Measurements from ENCODE around the gene AMPD3.

The AMPD3 gene

DNA sequence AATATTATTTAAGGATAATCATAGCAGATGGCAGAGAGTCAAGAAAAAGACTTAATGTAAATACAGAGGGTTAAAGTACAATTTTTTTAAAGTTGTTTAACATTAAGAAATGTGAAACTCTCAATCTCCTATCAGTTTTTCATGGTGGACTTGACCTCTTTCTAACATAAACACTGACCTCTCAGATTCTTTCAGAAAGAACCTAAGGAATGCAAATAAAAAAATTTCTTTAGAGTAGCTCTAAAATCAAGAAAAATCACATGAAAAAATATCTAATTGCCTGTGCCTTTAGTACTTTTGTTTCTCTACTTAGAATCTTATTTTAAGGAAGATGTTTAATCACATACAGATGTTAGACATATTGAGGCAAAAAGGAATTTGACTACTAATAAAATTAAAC lies 73.1 kb downstream of the AMPD3 start:
- TF ChIP-seq, protein P1, sequence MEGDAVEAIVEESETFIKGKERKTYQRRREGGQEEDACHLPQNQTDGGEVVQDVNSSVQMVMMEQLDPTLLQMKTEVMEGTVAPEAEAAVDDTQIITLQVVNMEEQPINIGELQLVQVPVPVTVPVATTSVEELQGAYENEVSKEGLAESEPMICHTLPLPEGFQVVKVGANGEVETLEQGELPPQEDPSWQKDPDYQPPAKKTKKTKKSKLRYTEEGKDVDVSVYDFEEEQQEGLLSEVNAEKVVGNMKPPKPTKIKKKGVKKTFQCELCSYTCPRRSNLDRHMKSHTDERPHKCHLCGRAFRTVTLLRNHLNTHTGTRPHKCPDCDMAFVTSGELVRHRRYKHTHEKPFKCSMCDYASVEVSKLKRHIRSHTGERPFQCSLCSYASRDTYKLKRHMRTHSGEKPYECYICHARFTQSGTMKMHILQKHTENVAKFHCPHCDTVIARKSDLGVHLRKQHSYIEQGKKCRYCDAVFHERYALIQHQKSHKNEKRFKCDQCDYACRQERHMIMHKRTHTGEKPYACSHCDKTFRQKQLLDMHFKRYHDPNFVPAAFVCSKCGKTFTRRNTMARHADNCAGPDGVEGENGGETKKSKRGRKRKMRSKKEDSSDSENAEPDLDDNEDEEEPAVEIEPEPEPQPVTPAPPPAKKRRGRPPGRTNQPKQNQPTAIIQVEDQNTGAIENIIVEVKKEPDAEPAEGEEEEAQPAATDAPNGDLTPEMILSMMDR (IDR thresholded peaks at IDR 0.05; ENCODE audit: insufficient read depth, low read length, missing control alignments): no peak
- no peak overlapping the region for H3K4me3 ChIP-seq (ENCODE audit: low read depth, low read length)
- POLR2A ChIA-PET: interaction anchor here (0.6 to 1.2 kb wide), 2 partner anchors 142 to 165 kb away, joined by 3 read pairs; partner anchors contain the start of gene IRAG1
- CTCF ChIA-PET: interaction anchor here (0.7 to 2.4 kb wide), 4 partner anchors 11 to 44 kb away, joined by 3 to 20 read pairs (median 3); partner anchors contain the start of gene RNF141
- DNase-seq (ENCODE audit: low read depth, low spot score): no peak

DNA sequence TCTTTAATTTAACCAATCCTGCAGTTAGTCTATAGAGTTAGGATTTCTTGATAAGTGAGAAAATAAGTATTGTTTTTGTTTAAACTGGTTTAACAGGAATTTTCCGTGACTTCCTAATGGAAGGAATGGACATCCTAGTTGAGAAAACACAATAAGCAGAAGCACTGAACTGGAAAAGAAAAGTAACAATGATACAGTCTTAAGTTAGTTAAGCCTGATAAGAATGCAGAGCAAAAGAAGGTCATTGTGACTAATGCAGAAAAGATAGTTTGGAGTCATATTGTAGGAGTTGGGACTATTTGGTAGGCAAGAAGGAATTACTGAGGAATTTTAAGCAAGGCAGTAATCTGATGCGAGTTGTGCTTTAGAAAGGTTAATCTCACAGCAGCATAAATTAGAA lies 74.2 kb downstream of the AMPD3 start:
- CTCF ChIA-PET: interaction anchor here (1.0 to 2.4 kb wide), 2 partner anchors 12 kb away, joined by 3 to 20 read pairs; partner anchors contain the start of gene RNF141
- TF ChIP-seq, protein P1 (IDR thresholded peaks at IDR 0.05; ENCODE audit: insufficient read depth, low read length, missing control alignments): no peak
- no peak overlapping the region for H3K4me3 ChIP-seq (ENCODE audit: low read depth, low read length)
- POLR2A ChIA-PET: no interaction called here
- no peak for DNase-seq (ENCODE audit: low read depth, low spot score)

DNA sequence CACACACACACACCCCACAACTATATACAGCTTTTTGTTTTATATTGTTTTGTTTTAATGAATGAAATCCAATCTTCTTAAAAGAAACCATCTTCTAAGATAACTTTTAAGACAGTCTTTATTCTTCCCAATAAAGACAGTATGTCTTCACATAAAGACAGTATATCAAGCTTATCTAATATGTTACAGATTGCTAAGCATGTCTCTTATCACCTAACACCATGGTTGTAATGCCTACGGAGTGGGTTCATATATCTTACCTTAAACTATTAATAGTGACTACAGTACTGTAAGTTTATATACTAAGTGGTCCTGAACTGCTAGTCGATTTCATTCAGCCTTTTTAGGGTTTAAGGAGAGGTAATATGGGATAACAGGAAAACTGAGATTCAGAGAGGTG lies 77.5 kb downstream of the AMPD3 start:
- ChIA-PET POLR2A (interaction anchor here (1.5 kb wide), 1 partner anchor 8 kb away, joined by 5 read pairs; the partner anchor contains the start of gene RNF141), CTCF (interaction anchor here (1.1 to 5.4 kb wide), 2 partner anchors 9 to 128 kb away, joined by 3 to 57 read pairs; partner anchors contain the start of gene RNF141)
- H3K4me3 ChIP-seq (ENCODE audit: low read depth, low read length): no peak overlapping the region
- TF ChIP-seq, protein P1 (IDR thresholded peaks at IDR 0.05; ENCODE audit: insufficient read depth, low read length, missing control alignments): no peak
- no peak for DNase-seq (ENCODE audit: low read depth, low spot score)

DNA sequence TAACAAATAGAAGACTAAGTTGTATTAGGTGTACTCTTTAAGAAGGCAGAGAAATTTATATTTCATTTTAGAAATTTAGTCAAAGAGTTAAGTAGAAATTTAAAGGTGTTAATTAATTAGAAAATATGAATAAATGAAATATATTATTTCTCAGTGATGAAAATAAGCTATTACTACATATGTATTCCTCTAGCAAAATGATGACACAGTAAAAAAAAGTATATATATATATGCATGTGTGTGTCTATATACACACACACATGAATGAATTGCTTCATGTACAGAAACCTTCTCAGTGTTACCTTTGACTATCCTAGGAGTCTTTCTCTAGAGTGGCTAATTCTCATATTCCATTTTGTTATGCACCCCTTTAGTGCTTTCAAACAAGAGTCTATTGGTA lies 78.3 kb downstream of the AMPD3 start:
- H3K4me3 ChIP-seq (ENCODE audit: low read depth, low read length): no peak overlapping the region
- TF ChIP-seq, protein P1 (IDR thresholded peaks at IDR 0.05; ENCODE audit: insufficient read depth, low read length, missing control alignments): no peak
- ChIA-PET POLR2A (no interaction called here), CTCF (interaction anchor here (1.1 to 5.4 kb wide), 4 partner anchors 9 to 129 kb away, joined by 3 to 57 read pairs (median 5); partner anchors contain the start of gene RNF141)
- DNase-seq (ENCODE audit: low read depth, low spot score): no peak

DNA sequence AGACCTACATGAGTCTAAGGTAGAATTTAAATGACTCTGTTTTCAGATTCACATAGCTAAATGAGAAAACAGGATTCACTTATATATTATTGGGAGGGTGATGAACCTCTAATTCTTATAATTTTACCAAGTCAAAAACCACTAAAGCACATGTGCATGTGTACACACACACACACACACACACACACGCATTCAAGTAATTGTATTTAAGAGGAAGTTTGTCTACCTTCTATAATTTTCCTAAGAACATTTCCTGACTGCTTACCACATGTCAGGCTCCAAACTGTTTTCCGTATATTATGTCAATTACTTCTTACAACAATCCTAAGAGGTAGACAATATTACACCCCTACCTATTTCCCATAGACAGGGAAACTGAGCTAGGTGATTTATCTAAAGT lies 79.3 kb downstream of the AMPD3 start:
- TF ChIP-seq, protein P1 (IDR thresholded peaks at IDR 0.05; ENCODE audit: insufficient read depth, low read length, missing control alignments): no peak
- POLR2A ChIA-PET: no interaction called here
- H3K4me3 ChIP-seq (ENCODE audit: low read depth, low read length): no peak overlapping the region

DNA sequence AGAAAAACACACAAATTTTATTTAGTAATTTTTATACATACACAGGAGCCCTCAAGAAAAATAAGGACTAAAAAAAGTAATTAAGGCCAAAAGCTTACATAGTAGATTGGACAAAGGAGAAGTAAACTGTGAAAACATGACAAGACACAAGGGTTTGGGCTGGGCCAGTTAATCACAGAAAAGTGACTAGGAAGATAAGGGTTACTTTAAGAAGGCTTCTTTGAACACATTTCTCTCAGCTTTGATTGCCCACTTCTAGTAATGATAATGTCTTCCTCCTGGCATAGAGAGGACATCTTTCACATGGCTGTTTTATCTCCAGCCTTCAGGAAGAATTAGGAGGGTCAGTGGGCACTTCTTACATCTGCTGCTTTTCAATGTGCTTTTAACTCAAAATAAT lies 82.5 kb downstream of the AMPD3 start:
- ChIA-PET POLR2A (no interaction called here), CTCF (no interaction called here)
- H3K4me3 ChIP-seq (ENCODE audit: low read depth, low read length): no peak overlapping the region
- TF ChIP-seq, protein P1 (IDR thresholded peaks at IDR 0.05; ENCODE audit: insufficient read depth, low read length, missing control alignments): no peak
- no peak for DNase-seq (ENCODE audit: low read depth, low spot score)

More for the DNA sequence above, 79.3 kb downstream of the AMPD3 start:
- no peak for DNase-seq (ENCODE audit: low read depth, low spot score)
- CTCF ChIA-PET: interaction anchor here (1.2 to 5.4 kb wide), 5 partner anchors 8 to 201 kb away, joined by 3 to 57 read pairs (median 5); partner anchors contain the start of gene RNF141

All from AG04449 (cell line).